Activated T-cell treated with anti-CD3 and anti-CD28 coated beads, Interleukin-2, amount 50 U/mL, for 72 hours (primary cell): Measurements from ENCODE around the gene PUDP. TPM values are rescaled to one million over a fixed set of nuclear protein-coding genes. Genes with fewer than 3 reads are reported as not detected.

Experiments used
- ATAC-seq, 2 donors: fragments of 150-1000 bp; cut with Tn5 transposase; replicated peaks in 1 of 2; 2 replicates each; pipeline ENCODE4 v1.10.0; 2021; ENCODE audit warnings: moderate library complexity in 2 of 2, mild to moderate bottlenecking in 1 of 2
- DNase-seq, 2 donors: peaks; one replicate each; pipeline ENCODE4 v3.0.0; 2021 to 2022; ENCODE audit warnings: mixed read lengths in 1 of 2
- H3K27ac Mint-ChIP-seq: one replicate; pipeline ENCODE4 v1.8.0; 2022; ENCODE audit warnings: mild to moderate bottlenecking, moderate library complexity, mixed read lengths
- H3K27me3 Mint-ChIP-seq: one replicate; pipeline ENCODE4 v1.8.0; 2022; ENCODE audit warnings: low read depth, mixed read lengths
- H3K36me3 Mint-ChIP-seq, 2 donors: one replicate each; pipeline ENCODE4 v1.8.0; 2022; ENCODE audit warnings: mixed read lengths in 2 of 2, mild to moderate bottlenecking in 1 of 2; ENCODE audit not compliant: insufficient read depth in 2 of 2
- H3K4me1 Mint-ChIP-seq: one replicate; pipeline ENCODE4 v1.8.0; 2022; ENCODE audit warnings: low read depth, mixed read lengths
- H3K4me3 Mint-ChIP-seq, 2 donors: one replicate each; pipeline ENCODE4 v1.8.0; 2022; ENCODE audit warnings: mild to moderate bottlenecking in 2 of 2, mixed read lengths in 2 of 2, moderate library complexity in 2 of 2
- H3K9me3 Mint-ChIP-seq, 2 donors: one replicate each; pipeline ENCODE4 v1.8.0; 2022; ENCODE audit warnings: mixed read lengths in 2 of 2
- total RNA-seq, 2 donors: library from RNA; stranded (reverse); gene quantifications; one replicate each; pipeline ENCODE4 v1.2.3, GENCODE V29; 2022

PUDP gene
- total RNA-seq, 2 donors from 2014 or later: 13.2 to 22.3 TPM

DNA sequence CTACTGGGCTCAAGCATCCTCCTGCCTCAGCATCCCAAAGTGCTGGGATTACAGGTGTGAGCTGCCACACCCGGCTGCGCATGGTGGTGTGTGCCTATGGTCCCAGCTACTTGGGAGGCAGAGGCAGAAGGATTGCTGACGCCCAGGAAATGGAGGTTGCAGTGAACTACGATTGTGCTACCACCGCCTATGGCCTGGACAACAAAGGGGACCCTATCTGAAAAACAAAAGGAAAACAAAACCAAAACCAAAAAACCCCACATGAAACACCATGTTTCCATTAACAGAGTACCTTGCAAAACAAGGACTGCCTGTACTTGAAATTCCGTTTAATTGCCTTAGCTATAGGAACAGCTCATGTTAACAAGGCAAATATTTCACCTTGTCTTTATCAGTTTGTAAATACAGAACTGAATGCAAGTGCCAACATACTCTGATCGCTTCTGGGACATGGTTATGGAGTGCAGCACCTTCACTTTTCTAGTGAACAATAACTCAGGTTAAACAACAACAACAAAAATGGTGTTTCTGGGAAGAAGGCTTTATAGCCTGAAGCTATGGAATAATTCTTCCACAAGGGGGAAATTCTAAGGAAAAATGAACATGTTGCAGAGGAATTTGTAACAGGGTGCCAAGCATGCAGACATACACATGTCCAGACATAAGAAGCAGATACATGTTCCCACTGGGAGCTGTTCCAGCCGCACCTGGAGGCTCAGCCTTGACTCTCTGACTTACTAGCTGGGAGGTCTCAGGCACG is 73.6 kb downstream of the PUDP start:
- no peaks in the 10 kb centered on the region for H3K9me3 Mint-ChIP-seq
- H3K27ac Mint-ChIP-seq: no peak overlapping the region
- peaks cover 51% of the 10 kb centered on the region for H3K4me1 Mint-ChIP-seq
- no peaks in the 10 kb centered on the region for H3K27me3 Mint-ChIP-seq
- H3K4me3 Mint-ChIP-seq: no peak overlapping the region
- H3K36me3 Mint-ChIP-seq: peaks cover 0 to 11% of the 10 kb centered on the region in 2 donors
- ATAC-seq (no peak), DNase-seq (no peak)

DNA sequence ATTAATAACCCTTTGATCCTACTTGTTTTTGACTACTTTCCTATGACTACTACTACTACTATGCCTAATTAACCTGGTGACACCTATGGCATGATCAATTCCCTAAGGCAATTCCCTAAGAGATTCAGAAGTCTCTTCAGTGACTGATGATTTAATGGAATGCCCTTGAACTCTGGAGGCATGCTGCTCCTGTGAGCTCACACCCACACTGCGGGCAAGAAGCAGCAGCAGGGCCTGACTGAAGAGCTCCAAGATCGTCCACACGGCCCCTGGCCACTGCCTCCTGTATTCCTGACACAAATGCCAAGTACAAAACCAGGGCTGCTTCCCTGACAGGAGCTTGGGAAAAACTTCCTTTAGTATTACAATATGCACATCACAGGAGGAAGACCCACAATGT is 74.6 kb downstream of the PUDP start:
- H3K27ac Mint-ChIP-seq: no peak overlapping the region
- H3K36me3 Mint-ChIP-seq: peaks cover 2 to 14% of the 10 kb centered on the region in 2 donors
- no peak for DNase-seq
- H3K9me3 Mint-ChIP-seq: no peaks in the 10 kb centered on the region
- ATAC-seq: no peak
- no peaks in the 10 kb centered on the region for H3K27me3 Mint-ChIP-seq
- peaks cover 61% of the 10 kb centered on the region for H3K4me1 Mint-ChIP-seq
- H3K4me3 Mint-ChIP-seq: no peak overlapping the region

DNA sequence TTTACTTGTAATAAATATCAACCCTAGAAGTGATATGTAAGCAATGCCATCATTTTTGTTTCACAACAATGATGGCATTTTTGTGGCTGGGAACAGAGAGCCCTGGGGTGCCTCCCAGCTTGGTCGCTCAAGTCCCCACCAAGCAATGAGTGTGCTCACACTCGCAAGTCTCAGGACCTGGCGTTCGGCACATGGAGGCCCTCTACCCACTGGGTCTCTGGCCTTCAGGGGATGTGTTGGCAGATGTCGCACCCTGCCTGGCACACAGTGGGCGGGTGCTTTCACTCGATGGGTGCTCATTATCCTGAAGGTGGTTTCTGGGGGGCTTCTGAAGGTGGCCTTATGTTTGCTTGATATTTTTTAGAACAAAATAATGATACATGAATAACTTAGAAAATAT is 75.1 kb downstream of the PUDP start:
- H3K9me3 Mint-ChIP-seq: no peaks in the 10 kb centered on the region
- DNase-seq: no peak
- H3K4me3 Mint-ChIP-seq: no peak overlapping the region
- no peak overlapping the region for H3K27ac Mint-ChIP-seq
- H3K36me3 Mint-ChIP-seq: peaks cover 4 to 18% of the 10 kb centered on the region in 2 donors
- H3K27me3 Mint-ChIP-seq: no peaks in the 10 kb centered on the region
- peaks cover 63% of the 10 kb centered on the region for H3K4me1 Mint-ChIP-seq
- no peak for ATAC-seq

DNA sequence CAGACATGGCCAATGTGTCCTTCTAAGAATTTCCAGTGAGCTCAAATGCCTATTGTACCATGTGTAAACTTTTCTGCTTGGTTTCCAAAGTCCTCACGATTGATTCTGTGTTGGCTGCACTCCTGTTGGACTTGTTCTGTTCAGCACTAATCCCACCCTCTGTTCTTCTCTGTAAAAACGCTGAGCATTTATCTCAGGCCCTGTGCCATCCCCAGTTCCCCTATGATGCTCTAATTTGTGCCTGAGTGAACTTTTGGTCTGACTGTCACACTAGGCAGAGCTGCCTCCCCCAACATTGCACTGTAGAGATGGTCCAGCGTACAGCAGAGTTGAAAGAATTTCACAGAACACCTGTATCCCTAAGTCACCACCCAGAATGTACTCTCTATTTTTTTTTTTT is 76.6 kb downstream of the PUDP start:
- H3K36me3 Mint-ChIP-seq: peaks cover 4 to 18% of the 10 kb centered on the region in 2 donors
- H3K27me3 Mint-ChIP-seq: no peaks in the 10 kb centered on the region
- no peak overlapping the region for H3K4me3 Mint-ChIP-seq
- no peak for ATAC-seq
- H3K27ac Mint-ChIP-seq: no peak overlapping the region
- DNase-seq: no peak
- H3K4me1 Mint-ChIP-seq: peaks cover 49% of the 10 kb centered on the region
- no peaks in the 10 kb centered on the region for H3K9me3 Mint-ChIP-seq

DNA sequence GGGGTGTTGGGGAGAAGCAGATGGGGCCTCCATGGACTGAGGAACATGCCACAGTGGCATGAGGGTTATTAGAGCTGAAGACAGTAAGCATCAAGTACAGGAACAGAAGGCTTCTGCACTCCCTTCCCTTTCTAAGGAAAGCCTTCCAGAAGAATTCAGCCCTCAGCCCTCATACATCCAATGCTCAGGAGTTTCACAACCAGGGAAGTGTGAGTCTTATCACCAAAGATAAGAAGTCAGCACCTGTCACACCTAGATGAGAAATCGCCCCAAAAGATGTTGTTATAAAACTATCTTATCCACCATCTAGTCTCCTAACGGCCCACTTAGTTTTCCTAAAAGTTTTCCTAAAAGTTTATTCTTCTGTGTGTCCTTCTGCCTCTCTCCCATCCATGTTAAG is 78.4 kb downstream of the PUDP start:
- Mint-ChIP-seq H3K4me3 (no peak overlapping the region), H3K27me3 (no peaks in the 10 kb centered on the region), H3K36me3 (peaks cover 4 to 16% of the 10 kb centered on the region in 2 donors), H3K27ac (peak overlapping the region; percentile 35), H3K9me3 (no peaks in the 10 kb centered on the region), H3K4me1 (peaks cover 31% of the 10 kb centered on the region)
- no peak for DNase-seq
- no peak for ATAC-seq

DNA sequence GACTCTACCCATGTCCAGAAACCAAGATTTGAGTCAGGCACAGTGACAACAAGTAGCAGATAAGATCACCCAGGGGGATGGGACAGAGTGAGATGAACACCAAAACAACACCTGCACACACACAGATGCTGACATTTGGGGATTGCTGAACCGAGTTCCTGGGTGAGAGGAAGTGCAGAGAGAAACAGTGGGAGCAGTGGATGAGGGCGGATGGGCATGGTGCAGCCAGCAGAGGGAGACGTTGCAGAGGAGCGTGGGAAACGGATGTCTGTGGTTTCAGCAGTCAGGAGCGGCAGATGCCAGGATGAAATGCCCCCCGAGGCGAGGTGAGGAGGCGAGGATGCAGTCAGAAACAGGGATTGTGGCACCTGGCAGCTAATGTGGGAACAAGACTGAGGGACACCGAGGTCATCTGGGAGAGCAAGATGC is 79.0 kb downstream of the PUDP start:
- Mint-ChIP-seq H3K9me3 (no peaks in the 10 kb centered on the region), H3K4me1 (peaks cover 28% of the 10 kb centered on the region), H3K36me3 (peaks cover 4 to 14% of the 10 kb centered on the region in 2 donors), H3K27ac (no peak overlapping the region), H3K4me3 (peak overlapping the region in 1 of 2 donors; percentile 51), H3K27me3 (no peaks in the 10 kb centered on the region)
- ATAC-seq: peak in 1 of 2 donors; percentile 38
- peak in 1 of 2 donors; percentile 11 for DNase-seq

DNA sequence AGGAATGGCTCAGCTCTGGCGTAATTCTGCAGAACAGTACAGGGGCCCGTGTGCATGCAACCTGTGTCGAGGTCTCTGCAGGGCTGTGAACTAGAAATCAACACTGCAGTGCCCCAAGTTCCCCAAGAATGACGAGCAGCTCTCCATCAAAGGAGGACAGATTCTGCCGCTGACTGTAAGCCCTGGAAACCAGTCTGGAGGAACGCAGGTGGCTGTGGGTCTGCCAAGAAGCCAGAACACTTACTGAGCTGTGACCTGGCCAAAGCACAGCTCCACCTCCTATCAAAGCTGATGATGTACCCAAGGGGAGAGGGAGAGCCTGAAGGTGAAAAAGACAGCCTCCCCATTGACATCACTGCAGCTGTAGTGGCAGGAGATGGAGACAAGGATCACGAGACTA is 80.7 kb downstream of the PUDP start:
- ATAC-seq (no peak), DNase-seq (no peak)
- Mint-ChIP-seq H3K4me1 (peaks cover 36% of the 10 kb centered on the region), H3K27me3 (no peaks in the 10 kb centered on the region), H3K9me3 (peaks cover 0 to 2% of the 10 kb centered on the region in 2 donors), H3K36me3 (peaks cover 5 to 17% of the 10 kb centered on the region in 2 donors), H3K27ac (no peak overlapping the region), H3K4me3 (no peak overlapping the region)

DNA sequence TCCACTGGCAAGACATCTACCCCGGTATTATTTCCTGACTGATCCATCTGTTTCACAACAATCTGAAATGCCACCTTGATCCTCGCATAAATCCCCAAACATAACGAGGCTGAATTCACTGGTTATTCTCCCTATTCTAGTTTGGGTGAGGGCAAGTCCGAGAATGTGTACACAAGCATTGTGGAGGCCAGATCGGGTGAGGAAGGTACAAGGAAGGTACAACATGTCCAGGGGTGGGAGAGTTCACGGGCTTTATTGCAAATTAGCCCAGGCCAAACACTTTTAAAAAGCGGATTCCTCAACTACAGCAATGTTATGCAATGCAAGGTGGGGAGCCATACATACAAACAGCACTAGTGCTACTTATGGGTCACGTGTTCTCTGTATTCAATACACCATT is 82.5 kb downstream of the PUDP start:
- DNase-seq (no peak), ATAC-seq (no peak)
- Mint-ChIP-seq H3K4me3 (no peak overlapping the region), H3K4me1 (peaks cover 42% of the 10 kb centered on the region), H3K27me3 (no peaks in the 10 kb centered on the region), H3K9me3 (peaks cover 0 to 3% of the 10 kb centered on the region in 2 donors), H3K36me3 (peaks cover 6 to 19% of the 10 kb centered on the region in 2 donors), H3K27ac (no peak overlapping the region)

DNA sequence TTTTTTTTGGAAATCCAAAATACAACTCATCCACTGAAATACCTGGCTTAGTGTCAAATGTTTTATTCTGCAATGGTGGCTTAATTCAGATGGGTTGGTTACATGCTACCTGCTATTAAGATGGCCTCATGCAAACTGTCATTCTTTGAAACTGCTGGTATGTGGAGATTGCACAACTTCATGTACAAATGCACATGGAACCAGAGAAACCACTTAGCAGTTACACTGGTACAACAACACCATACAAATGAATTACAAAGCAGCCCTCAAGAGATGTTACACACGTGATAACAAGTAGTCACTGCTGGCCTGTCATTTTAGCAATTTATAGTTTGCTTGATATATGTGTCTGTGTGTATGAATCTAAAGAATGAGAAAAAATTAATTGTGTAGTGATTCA is 85.0 kb downstream of the PUDP start:
- Mint-ChIP-seq H3K4me3 (no peak overlapping the region), H3K36me3 (peaks cover 2 to 15% of the 10 kb centered on the region in 2 donors), H3K27me3 (no peaks in the 10 kb centered on the region), H3K27ac (no peak overlapping the region), H3K4me1 (peaks cover 41% of the 10 kb centered on the region), H3K9me3 (peaks cover 0 to 3% of the 10 kb centered on the region in 2 donors)
- ATAC-seq (no peak), DNase-seq (no peak)

DNA sequence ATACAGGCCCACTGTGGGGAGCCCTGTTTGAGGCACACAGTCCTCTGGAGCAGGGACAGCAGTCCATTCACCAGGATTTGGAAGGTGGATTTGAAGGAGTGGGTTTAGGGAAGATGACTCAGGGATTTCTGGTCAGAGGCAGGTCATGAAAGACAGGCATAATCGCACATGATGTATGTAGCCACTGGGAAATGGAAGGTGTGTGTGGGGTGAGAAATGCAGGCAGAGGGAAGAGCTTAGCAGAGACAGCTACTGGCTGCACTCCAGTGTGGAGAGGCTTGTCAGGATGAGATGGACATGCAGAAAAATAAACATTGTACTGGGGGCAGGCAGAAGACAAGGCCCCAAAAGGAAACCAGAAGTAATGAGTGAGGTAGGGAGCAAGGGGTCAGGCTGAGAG is 85.7 kb downstream of the PUDP start:
- ATAC-seq: no peak
- H3K4me3 Mint-ChIP-seq: no peak overlapping the region
- no peak overlapping the region for H3K27ac Mint-ChIP-seq
- peaks cover 0 to 3% of the 10 kb centered on the region in 2 donors for H3K9me3 Mint-ChIP-seq
- no peaks in the 10 kb centered on the region for H3K27me3 Mint-ChIP-seq
- peaks cover 2 to 17% of the 10 kb centered on the region in 2 donors for H3K36me3 Mint-ChIP-seq
- peaks cover 44% of the 10 kb centered on the region for H3K4me1 Mint-ChIP-seq
- DNase-seq: no peak

DNA sequence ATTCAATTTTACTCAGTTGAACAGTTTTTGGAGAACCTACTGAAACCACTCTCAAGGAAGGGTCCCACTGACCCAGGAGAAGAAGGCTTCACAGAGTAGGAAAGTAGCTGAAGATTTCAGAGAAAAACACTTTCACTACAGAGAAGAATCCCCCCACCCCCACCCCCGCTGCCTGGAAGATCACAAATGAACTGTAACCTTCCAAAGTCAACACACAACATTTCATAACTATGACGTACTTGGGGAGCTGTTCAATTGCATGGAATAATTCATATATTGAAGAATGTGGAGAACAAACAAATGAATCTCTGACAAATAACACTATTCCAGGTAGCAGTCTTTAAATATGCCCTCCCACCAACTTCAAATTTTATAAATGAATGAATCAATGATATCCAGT is 86.5 kb downstream of the PUDP start:
- Mint-ChIP-seq H3K4me1 (peaks cover 51% of the 10 kb centered on the region), H3K27me3 (no peaks in the 10 kb centered on the region), H3K36me3 (peaks cover 2 to 20% of the 10 kb centered on the region in 2 donors), H3K4me3 (no peak overlapping the region), H3K9me3 (peaks cover 0 to 3% of the 10 kb centered on the region in 2 donors), H3K27ac (no peak overlapping the region)
- ATAC-seq (no peak), DNase-seq (no peak)

DNA sequence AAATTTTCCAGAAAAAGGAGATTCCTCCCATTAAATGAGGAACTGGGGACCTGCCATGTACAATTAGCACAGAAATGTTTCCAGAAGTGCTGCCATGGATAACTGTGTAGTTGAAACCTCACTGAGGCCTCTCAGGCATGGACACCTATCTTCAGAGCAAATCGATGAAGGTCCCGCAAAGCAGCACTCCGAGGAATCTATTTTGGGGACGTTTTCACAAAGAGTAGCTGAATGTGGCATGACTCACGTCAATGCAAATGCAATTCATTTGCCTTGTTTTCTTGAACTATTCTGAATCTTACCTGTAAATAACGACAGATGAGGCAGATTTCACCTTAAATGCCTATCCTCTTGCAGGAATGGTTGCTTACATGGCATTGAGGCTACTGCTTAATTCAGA is 87.5 kb downstream of the PUDP start:
- ATAC-seq: no peak
- H3K4me3 Mint-ChIP-seq: no peak overlapping the region
- peaks cover 0 to 3% of the 10 kb centered on the region in 2 donors for H3K9me3 Mint-ChIP-seq
- H3K4me1 Mint-ChIP-seq: peaks cover 58% of the 10 kb centered on the region
- DNase-seq: no peak
- H3K36me3 Mint-ChIP-seq: peaks cover 2 to 22% of the 10 kb centered on the region in 2 donors
- H3K27me3 Mint-ChIP-seq: no peaks in the 10 kb centered on the region
- H3K27ac Mint-ChIP-seq: no peak overlapping the region

DNA sequence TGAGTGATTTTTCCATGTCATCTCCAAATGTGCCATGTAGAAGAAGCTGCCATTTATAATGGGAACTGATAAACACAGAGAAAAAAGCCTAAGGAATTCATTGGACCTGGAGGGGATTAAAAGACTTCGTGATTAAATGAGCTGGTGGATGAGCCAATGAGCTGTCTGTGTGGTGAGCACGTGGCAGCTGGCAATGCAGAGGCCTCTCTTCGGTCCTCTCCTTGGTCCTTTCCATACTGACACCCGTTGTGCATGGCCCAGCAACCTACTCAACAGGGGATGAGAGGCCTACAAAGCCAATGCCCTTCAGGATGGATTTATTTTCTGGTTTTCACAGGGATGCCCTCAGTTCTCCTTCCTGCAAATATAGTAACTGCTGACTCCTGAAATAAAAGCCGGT is 88.1 kb downstream of the PUDP start:
- Mint-ChIP-seq H3K9me3 (peaks cover 0 to 3% of the 10 kb centered on the region in 2 donors), H3K27me3 (no peaks in the 10 kb centered on the region), H3K27ac (peak overlapping the region; percentile 73), H3K4me3 (peak overlapping the region; percentile 42 to 77), H3K36me3 (peaks cover 2 to 22% of the 10 kb centered on the region in 2 donors), H3K4me1 (peaks cover 58% of the 10 kb centered on the region)
- ATAC-seq (peak in 1 of 2 donors; percentile 5), DNase-seq (no peak)
